Measurements from ENCODE around the gene ADAMTS17.

Gene ADAMTS17

DNA sequence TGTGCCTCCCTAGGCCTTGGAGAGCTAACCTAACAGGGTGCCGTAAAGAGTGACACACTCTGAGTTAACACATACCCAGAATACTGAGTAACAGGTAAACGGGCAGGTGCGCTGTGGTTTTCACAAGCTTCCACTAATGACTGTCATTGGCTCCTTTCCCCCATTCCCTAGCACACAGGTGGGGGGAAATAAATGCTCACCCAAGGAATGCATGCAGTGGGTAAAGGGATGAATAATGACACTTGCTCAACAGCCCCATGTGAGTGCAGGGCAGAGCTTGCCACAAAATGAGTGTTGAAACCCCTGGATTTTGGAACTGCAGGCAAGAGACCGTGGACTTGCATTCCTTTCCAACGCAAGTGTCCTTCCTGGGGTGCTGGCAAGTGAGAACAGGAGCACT, 57.6 kb downstream of the ADAMTS17 start:
- Histone ChIP-seq H3K9ac (ENCODE audit: low read depth, low read length) (no peak overlapping the region), H3K9me3 (ENCODE audit: control insufficient read depth, insufficient read depth, low read length) (no peaks in the 10 kb centered on the region), H3K4me1 (ENCODE audit: insufficient read depth, low read length) (no peaks in the 10 kb centered on the region), H3K36me3 (ENCODE audit: insufficient read depth, low read length) (no peaks in the 10 kb centered on the region)

DNA sequence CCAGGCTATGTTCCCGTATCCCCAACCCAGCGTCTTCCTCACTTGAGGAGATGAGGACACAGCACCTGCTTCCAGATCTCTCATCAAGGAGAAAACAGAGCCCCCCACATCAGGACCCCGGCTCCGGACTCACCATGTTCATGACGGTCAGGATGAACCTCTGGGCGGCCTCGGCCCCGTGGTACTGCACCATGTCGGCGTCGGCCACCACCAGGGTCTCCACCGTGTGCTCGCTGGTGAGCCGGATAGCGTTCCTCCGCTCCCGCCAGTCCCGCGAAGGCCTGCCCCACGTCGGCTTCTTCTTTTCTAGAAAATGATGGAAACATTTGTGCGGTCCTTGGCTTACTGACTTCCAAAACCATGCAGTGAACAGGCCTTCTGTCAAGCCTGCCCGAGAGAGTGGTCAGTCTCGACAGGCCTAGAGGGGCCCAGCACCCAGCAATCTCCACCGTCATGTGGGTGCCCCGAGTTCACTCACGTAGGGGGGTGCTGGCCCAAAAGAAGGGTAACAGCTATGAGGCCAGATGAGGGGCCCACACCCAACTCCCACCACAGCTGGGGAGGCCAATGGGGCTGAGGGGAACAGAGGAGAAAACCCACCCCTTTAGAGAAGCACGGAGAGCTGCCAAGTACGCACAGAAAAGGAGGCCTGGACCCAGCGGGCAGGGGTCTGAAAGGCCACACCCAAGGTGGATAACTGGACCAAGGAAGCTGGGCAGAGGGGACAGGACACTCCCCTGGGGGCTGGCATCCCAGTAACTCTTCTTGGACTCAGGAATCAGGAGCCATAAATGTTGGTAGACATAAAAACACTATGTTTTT, 60.5 kb downstream of the ADAMTS17 start:
- no peaks in the 10 kb centered on the region for H3K36me3 ChIP-seq (ENCODE audit: insufficient read depth, low read length)
- no peaks in the 10 kb centered on the region for H3K9me3 ChIP-seq (ENCODE audit: control insufficient read depth, insufficient read depth, low read length)
- H3K4me1 ChIP-seq (ENCODE audit: insufficient read depth, low read length) = no peaks in the 10 kb centered on the region
- no peak overlapping the region for H3K9ac ChIP-seq (ENCODE audit: low read depth, low read length)

DNA sequence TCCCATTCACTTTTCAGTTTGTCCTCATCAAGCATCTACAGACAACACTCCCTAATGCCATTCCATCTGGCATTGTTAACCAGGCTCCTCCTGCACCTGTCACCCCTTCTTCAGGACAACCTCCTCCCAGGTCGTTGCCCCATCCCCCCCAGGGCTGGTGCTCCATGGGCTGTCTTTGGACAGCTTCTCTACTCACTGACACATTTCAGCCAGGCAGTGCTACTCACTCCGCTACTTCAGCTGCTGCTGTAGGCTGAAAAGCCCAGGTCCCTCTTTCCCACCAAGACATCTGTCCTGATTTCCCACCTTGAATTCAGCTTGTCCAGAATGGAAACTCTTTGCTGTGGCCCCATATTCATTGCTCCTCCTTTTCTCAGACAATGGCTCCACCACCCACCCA, 61.9 kb downstream of the ADAMTS17 start:
- Histone ChIP-seq H3K9me3 (ENCODE audit: control insufficient read depth, insufficient read depth, low read length) (no peaks in the 10 kb centered on the region), H3K4me1 (ENCODE audit: insufficient read depth, low read length) (no peaks in the 10 kb centered on the region), H3K36me3 (ENCODE audit: insufficient read depth, low read length) (no peaks in the 10 kb centered on the region), H3K9ac (ENCODE audit: low read depth, low read length) (no peak overlapping the region)

DNA sequence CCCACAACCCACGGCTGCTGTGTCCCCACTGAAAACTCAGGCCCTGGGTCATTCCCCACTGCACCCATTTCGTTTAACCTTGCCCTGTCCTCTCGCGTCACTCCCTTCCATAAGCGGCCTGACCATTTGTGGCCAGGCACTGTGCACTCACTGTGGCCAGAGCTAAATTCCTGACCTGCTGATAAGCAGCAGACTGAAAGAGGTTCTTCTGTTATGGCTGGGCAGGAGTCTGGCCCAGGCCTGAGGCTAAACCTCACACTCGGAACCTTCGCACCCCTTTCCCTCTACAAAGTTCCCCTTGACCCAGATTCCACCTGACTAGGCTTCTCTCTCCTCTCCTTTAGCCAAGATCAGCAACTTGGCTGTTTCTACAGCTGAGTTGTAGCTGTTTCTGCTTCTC, 62.3 kb downstream of the ADAMTS17 start:
- H3K36me3 ChIP-seq (ENCODE audit: insufficient read depth, low read length) = no peaks in the 10 kb centered on the region

DNA sequence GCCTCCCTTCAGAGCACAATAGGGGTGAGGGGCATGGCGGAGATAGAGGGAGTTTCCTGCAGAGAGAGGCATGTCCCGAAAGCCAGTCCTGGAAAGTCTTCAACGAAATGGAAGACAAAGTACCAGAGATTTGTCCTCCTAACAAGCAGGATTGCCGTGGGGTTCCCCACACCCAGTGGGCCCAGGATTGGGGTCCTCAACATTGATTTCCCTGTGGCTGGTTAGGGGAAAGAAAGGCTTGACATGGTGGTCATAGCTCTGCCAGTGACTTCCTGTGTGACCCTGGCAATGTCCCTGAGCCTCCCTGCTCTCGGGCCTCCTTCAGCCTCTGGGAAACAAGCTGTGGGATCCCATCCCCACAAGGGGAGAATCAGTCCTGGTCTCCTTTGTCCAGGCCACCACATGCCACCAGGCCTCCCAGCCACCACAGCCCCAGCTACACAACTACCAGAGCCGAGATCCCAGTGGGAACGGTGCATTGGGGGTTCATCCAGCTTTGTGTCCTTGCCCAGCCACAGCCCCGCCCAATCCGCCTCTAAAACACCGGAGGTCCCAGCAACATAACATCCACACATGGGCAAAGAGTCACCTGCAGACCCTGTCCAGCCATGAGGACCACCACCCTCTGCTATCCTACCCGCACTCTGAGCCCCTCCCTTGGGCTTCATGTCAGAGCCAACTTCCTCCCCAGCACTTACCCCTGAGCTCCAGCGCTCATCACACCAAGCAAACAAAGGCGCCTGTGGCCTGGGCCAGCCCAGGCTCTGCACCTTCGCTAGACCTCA, 63.0 kb downstream of the ADAMTS17 start:
- no peak overlapping the region for H3K9ac ChIP-seq (ENCODE audit: low read depth, low read length)
- no peaks in the 10 kb centered on the region for H3K36me3 ChIP-seq (ENCODE audit: insufficient read depth, low read length)
- no peaks in the 10 kb centered on the region for H3K9me3 ChIP-seq (ENCODE audit: control insufficient read depth, insufficient read depth, low read length)
- no peaks in the 10 kb centered on the region for H3K4me1 ChIP-seq (ENCODE audit: insufficient read depth, low read length)

More for the DNA sequence above, 62.3 kb downstream of the ADAMTS17 start:
- Histone ChIP-seq H3K9ac (ENCODE audit: low read depth, low read length) (no peak overlapping the region), H3K4me1 (ENCODE audit: insufficient read depth, low read length) (no peaks in the 10 kb centered on the region), H3K9me3 (ENCODE audit: control insufficient read depth, insufficient read depth, low read length) (no peaks in the 10 kb centered on the region)

DNA sequence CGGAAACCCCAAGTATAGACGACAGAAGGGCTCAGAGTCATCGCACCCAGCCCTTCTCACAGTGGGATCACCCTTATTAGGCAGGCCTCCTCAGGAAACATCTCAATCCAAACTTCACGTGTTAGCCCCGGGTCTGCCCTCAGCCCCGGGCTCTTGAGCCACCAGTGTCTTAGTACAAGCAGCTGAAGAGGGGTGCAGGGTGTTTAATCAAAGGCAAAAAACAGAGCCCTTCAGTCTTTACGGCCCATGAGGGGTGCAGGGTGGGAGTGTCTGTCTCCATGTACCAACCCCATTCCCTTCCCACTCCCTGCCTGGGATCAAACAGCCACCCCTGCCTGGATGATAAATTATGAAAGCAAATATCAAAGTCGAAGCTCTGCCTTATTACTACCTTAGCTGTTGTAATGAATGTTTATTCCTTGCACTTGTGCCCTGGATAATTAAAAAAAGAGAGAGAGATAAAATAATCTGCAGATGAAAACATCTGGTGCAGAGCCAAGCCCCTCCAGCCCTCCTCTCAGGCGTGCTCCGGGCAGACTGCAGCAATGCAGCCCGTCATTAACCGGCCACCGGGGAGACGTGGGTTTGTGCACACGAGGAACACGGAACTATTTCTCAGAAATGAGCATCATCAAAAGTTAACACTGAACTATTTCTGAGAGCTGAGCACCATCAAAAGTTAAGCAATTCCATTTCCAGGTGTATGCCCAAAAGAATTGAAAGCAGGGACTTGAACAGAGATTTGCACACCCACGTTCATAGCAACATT, 64.5 kb downstream of the ADAMTS17 start:
- peaks cover 8% of the 10 kb centered on the region for H3K9me3 ChIP-seq (ENCODE audit: control insufficient read depth, insufficient read depth, low read length)
- no peak overlapping the region for H3K9ac ChIP-seq (ENCODE audit: low read depth, low read length)
- no peaks in the 10 kb centered on the region for H3K4me1 ChIP-seq (ENCODE audit: insufficient read depth, low read length)
- H3K36me3 ChIP-seq (ENCODE audit: insufficient read depth, low read length) = no peaks in the 10 kb centered on the region

DNA sequence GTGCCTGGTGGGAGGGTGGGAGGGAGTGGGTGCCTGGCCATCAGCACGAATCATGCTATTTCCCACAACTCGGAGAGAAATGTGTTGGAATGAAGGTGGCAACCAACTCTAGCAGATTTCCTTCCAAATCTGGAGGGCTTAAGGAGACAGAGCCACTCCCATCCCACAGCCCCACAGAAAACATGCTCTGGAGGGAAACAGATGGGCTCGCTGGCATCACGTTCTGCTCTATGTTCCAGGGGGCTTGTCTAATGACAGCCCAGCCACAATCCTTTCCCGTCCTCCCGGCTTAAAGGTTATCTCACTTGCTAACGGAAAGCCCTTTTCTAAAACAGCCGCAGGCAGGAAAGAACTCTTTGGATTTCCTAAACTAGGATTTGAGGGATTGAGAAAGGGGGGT, 65.3 kb downstream of the ADAMTS17 start:
- peaks cover 9% of the 10 kb centered on the region for H3K9me3 ChIP-seq (ENCODE audit: control insufficient read depth, insufficient read depth, low read length)
- H3K4me1 ChIP-seq (ENCODE audit: insufficient read depth, low read length) = no peaks in the 10 kb centered on the region
- no peak overlapping the region for H3K9ac ChIP-seq (ENCODE audit: low read depth, low read length)
- H3K36me3 ChIP-seq (ENCODE audit: insufficient read depth, low read length) = no peaks in the 10 kb centered on the region

DNA sequence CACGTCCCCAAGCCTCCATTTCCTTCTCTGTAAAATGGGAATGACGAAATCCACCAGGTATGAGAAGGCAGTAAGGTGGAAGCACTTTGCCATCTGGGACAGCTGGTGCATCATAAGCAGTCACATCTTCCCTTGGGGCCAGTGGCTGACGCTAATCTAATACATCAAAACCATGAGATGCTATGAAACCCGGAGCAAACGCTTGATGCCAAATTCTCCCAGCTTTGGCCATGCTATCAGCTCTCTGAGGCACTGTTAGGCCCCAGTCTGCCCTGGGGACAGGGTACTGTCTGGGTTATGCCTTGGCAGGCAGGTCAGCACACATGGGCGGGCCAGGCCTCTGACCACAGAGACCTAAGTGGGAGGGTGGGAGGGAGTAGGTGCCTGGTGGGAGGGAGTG, 66.1 kb downstream of the ADAMTS17 start:
- Histone ChIP-seq H3K4me1 (ENCODE audit: insufficient read depth, low read length) (no peaks in the 10 kb centered on the region), H3K36me3 (ENCODE audit: insufficient read depth, low read length) (no peaks in the 10 kb centered on the region), H3K9me3 (ENCODE audit: control insufficient read depth, insufficient read depth, low read length) (peaks cover 9% of the 10 kb centered on the region), H3K9ac (ENCODE audit: low read depth, low read length) (no peak overlapping the region)

DNA sequence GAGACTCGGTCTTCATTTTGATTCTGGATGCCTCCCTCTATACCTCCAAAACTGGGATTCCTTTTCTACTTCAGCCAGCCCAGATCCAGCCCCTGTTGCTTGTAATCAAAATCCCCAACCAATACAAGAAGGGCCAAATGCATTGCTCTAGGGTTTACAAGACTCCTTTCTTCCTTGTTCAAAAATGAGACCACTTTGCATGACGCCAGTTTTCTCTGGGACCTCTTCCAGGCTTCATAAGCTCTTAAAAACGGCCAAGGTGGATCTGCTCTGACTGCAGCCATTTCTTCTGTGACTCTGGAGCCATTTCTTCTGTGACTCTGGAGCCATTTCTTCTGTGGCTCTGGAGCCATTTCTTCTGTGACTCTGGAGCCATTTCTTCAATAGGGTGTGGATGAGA, 71.9 kb downstream of the ADAMTS17 start:
- Histone ChIP-seq H3K9ac (ENCODE audit: low read depth, low read length) (no peak overlapping the region), H3K4me1 (ENCODE audit: insufficient read depth, low read length) (no peaks in the 10 kb centered on the region), H3K9me3 (ENCODE audit: control insufficient read depth, insufficient read depth, low read length) (peaks cover 14% of the 10 kb centered on the region), H3K36me3 (ENCODE audit: insufficient read depth, low read length) (no peaks in the 10 kb centered on the region)

DNA sequence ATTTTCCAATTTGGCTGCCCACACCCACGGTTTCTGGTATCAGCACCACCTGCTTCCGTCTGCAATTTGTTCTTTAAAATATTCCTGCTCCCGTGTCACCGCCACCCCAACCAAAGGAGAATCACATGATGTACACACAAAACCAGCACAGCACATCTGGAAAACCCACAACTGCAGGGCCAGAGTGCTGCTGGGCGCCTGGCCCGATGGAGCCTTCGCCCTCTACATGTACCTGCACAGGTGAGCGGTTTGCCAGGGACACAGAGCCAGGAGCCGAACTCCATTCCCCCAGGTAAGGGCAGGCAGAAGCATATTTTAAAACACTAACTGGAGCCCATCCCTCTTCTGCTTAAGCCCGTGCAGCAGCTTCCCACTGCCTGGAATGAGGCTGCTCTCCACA, 75.6 kb downstream of the ADAMTS17 start:
- Histone ChIP-seq H3K9ac (ENCODE audit: low read depth, low read length) (no peak overlapping the region), H3K36me3 (ENCODE audit: insufficient read depth, low read length) (no peaks in the 10 kb centered on the region), H3K9me3 (ENCODE audit: control insufficient read depth, insufficient read depth, low read length) (peaks cover 4% of the 10 kb centered on the region), H3K4me1 (ENCODE audit: insufficient read depth, low read length) (no peaks in the 10 kb centered on the region)

DNA sequence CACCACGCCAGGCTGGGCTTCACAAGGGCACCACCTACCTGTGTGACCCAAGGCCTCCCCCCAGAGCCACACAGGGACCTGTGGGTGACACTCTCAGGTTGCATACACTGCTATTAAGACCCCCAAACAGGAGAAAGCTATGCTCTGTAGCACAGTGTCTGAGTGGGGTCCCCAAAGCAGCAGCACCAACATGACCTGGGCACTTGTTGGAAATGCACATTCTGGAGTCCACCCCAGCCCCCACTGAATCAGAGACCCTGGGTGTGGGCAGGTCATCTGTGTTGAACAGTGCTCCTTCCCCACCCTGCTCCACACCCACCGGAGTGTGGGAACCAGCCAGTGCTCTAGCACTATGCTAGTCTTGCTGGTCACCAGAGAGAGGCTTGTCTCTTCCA, 76.1 kb downstream of the ADAMTS17 start:
- H3K36me3 ChIP-seq (ENCODE audit: insufficient read depth, low read length) = no peaks in the 10 kb centered on the region
- H3K9ac ChIP-seq (ENCODE audit: low read depth, low read length) = no peak overlapping the region
- H3K9me3 ChIP-seq (ENCODE audit: control insufficient read depth, insufficient read depth, low read length) = peaks cover 4% of the 10 kb centered on the region
- H3K4me1 ChIP-seq (ENCODE audit: insufficient read depth, low read length) = no peaks in the 10 kb centered on the region

DNA sequence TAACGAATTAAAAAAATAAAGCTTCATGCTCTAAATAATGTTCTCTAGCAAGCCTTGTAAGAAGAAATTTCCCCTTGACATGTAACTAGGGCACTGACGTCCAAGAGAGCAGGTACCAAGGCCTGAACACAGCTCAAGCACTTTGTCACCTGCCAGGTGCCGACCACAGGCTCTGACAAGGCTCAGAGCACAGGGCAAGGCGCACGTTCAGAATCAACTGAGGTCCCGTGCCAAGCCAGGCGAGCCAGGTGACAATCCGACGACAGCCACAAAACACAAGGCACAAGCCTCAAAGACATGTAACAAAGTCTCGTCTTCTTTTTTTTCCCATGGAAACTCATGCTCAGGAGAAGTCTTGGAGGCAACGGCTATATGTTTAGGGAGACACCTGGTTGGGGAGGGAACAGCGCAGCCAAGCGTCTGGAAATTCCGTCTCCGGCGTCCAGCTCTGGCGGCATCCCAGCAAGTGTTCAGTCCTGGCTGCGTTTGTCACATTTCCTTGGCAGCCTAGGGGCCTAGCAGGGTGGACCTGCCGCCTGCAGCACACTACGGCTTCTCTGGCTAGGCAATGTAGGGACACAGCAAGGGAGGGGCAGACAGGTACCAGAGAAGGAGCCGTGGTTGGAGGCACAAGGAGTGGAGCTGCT, 76.7 kb downstream of the ADAMTS17 start:
- Histone ChIP-seq H3K4me1 (ENCODE audit: insufficient read depth, low read length) (no peaks in the 10 kb centered on the region), H3K9me3 (ENCODE audit: control insufficient read depth, insufficient read depth, low read length) (no peaks in the 10 kb centered on the region), H3K36me3 (ENCODE audit: insufficient read depth, low read length) (no peaks in the 10 kb centered on the region), H3K9ac (ENCODE audit: low read depth, low read length) (no peak overlapping the region)

DNA sequence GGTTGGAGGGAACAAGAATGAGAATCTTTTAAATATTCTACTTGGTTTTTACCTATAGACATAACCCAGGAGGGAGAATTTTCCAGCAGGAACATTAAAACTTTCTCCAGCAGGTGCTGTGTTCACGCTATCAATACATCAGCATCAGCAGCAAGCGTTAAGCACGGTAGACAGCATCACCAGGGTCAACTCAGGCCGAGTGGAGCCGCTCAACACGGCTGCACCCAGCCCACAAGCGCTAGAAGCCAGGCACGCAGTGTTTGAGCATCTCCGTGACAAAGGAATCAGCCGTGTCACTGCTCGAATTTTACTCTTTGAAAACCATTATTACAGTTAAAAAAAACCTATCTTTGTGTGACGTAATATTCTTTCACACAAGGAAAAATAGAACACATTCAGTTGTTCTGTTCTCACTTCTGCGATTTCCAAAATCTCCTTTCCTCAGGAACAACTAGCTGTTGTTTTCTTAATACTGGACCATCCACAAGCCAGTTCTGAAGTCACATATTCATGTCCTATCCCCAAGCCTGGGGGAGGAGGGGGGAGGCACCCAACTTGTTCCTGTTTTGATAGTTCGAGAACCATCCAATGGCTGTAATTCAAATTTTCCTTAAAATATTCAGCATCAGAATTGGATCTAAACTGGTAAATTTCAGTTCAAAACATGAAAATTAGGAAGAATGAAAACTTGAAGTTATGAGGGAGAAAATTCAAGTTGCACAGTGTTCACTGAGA, 77.9 kb downstream of the ADAMTS17 start:
- Histone ChIP-seq H3K9me3 (ENCODE audit: control insufficient read depth, insufficient read depth, low read length) (no peaks in the 10 kb centered on the region), H3K36me3 (ENCODE audit: insufficient read depth, low read length) (no peaks in the 10 kb centered on the region), H3K4me1 (ENCODE audit: insufficient read depth, low read length) (no peaks in the 10 kb centered on the region), H3K9ac (ENCODE audit: low read depth, low read length) (no peak overlapping the region)

DNA sequence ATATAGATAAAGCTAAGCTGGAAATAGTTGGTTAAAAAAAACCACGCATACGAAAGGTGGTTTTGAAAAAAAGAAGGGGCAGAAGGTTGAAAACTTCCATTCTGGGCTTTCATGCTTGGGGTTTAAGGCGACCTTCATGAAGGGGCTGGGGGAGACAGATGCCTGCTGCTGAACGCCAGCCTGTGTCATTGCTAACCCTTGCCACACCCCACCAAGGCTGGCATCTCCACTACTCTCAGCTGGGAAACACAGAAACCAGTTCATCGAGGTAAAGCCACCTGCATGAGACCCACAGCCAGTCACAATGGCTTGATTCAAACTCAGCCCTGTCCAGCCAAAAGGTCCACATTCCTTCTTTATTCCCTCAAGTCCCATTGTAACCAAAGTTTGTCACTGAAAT, 78.7 kb downstream of the ADAMTS17 start:
- Histone ChIP-seq H3K9me3 (ENCODE audit: control insufficient read depth, insufficient read depth, low read length) (peaks cover 2% of the 10 kb centered on the region; the same call in 1 of the 2 replicates), H3K4me1 (ENCODE audit: insufficient read depth, low read length) (no peaks in the 10 kb centered on the region), H3K36me3 (ENCODE audit: insufficient read depth, low read length) (no peaks in the 10 kb centered on the region), H3K9ac (ENCODE audit: low read depth, low read length) (no peak overlapping the region)

Measured in ES-I3 (cell line).